Gastroesophageal sphincter (tissue), 3 donors: ENCODE data around the gene VPS37C.

Source experiments
- POLR2A ChIP-seq, 2 donors: fragments of 450-650 bp; IDR thresholded peaks; one replicate each; pipeline ENCODE4 v1.6.1; 2017; ENCODE audit warnings: antibody characterized with exemption in 2 of 2, mild to moderate bottlenecking in 2 of 2, moderate library complexity in 1 of 2
- TF ChIP-seq, protein P1 (sequence below), 4 experiments: fragments of 200-600 bp in 2 of 4; fragments of 450-650 bp in 2 of 4; sonication (generic) in 1 of 4; IDR thresholded peaks; one replicate each; pipeline ENCODE4 v1.5.1; 2017 to 2019; ENCODE audit warnings: antibody characterized with exemption in 4 of 4, mild to moderate bottlenecking in 2 of 4, moderate library complexity in 2 of 4

DNA sequence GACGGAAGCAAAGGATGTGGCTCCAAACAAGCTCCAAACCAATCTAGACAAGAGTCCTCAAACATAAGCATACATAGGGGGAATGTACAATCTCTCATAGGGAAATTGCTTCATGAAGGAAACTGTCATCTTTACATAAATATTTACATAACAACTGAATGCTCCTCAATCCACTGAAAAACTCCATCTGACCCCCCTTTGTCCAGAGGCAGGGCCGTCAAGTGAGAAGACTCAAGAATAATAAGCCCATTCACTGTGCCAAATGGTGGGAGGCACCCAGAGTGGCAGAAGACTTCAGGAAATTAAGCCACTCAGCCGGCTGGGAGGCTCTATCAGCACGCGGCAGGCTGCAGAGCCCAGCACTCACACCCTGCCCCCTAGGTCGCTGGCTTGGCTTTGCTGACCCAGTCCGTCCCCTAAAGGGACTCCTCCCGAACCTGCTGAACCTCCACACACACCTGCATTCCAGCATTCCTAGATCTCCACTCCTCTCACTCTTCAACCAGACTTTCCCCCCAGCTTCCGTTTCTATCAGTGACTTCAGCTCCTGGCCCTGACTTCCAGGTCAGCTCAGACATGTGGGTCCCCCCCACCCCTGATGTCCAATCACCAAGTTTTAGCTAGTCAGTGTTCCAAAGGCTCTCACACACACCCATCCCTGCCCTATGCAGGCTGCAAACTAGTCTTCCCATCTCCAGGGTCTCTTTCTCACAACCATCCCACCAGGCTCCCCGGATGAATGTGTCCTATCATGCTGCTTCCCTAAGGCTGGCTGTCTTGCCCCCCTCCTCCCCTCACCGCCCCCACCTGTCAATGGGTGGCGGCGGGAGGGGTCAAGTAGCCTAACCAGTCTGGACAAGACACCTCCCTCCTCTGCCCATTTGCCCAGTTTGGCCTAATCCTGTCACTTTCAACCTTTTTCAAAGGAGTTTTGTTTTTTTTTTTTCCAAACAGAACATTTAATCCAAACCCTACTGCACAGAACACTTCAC lies 11.3 kb downstream of the VPS37C start:
- TF ChIP-seq, protein P1, sequence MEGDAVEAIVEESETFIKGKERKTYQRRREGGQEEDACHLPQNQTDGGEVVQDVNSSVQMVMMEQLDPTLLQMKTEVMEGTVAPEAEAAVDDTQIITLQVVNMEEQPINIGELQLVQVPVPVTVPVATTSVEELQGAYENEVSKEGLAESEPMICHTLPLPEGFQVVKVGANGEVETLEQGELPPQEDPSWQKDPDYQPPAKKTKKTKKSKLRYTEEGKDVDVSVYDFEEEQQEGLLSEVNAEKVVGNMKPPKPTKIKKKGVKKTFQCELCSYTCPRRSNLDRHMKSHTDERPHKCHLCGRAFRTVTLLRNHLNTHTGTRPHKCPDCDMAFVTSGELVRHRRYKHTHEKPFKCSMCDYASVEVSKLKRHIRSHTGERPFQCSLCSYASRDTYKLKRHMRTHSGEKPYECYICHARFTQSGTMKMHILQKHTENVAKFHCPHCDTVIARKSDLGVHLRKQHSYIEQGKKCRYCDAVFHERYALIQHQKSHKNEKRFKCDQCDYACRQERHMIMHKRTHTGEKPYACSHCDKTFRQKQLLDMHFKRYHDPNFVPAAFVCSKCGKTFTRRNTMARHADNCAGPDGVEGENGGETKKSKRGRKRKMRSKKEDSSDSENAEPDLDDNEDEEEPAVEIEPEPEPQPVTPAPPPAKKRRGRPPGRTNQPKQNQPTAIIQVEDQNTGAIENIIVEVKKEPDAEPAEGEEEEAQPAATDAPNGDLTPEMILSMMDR (IDR thresholded peaks at IDR 0.05) = no peak
- no peak for TF ChIP-seq POLR2A (IDR thresholded peaks at IDR 0.05)
